ENCODE results near the gene BEAN1.
A peak's percentile ranks its signal among the peaks of the same experiment; 100 is the strongest.

BEAN1 gene

DNA sequence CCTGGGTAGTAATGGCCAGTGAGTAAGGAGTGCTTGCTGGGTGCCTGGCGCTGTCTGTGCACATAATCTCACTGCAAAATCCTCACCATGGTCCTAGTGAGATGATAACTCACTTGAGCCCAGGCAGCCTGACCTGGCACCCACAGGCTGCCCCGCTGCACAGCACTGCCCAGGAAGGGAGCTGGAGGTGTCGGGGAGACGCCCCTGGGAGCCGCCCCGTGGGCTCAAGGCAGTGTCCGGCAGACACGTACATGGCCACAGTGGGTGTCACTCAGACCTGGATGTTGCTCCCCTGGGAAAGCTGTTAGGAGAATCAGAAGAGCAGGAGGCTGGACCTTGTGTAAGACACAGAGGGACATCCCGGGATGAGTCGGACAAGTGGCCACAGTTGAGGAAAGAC, 44.2 kb downstream of the BEAN1 start:
- peaks cover 8 to 17% of the 10 kb centered on the region in 2 donors for H3K4me1 Mint-ChIP-seq
- peaks cover 38 to 57% of the 10 kb centered on the region in 2 donors for H3K27me3 Mint-ChIP-seq
- H3K36me3 Mint-ChIP-seq, result no peaks in the 10 kb centered on the region
- no peak overlapping the region for H3K27ac Mint-ChIP-seq
- DNase-seq, result no peak
- no peak overlapping the region for H3K4me3 Mint-ChIP-seq
- peaks cover 0 to under 1% of the 10 kb centered on the region in 2 donors for H3K9me3 Mint-ChIP-seq
- ATAC-seq (replicated peaks), result no peak

DNA sequence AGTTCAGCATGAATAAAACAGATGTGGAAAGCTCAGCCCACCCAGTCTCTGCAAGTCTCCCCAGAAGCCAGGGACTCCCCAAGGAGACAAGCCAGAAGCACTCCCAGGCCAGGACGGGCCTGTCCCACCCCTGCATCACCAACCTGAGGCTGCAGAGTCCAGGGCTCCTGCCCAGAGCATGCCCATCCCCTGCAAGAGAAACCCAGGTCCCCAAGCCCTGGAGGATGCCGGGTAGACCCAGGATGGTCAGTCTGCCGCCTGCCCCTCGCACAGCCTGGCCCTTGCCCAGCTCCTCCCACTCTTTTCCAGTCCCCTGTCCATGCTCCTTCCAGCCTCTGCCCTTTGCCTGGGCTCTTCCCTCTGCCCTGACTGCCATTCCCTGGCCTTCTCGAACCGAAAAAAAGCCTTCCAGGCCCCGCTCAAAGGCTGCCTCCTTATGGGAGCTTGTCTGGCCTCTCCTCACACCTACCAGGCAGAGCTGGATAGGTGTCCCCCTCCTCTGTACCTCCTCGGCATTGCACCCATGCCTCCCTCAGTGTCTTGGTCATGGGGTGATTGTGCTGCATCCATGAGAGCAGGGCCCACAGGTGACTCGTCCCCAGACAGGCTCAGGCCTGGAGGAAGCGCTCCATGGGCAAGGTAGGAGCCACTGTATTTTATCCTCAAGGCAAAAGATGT, 44.8 kb downstream of the BEAN1 start:
- Mint-ChIP-seq H3K27me3 (peaks cover 36 to 55% of the 10 kb centered on the region in 2 donors), H3K36me3 (no peaks in the 10 kb centered on the region), H3K27ac (no peak overlapping the region), H3K9me3 (no peaks in the 10 kb centered on the region), H3K4me1 (peaks cover 8 to 17% of the 10 kb centered on the region in 2 donors), H3K4me3 (no peak overlapping the region)
- ATAC-seq (replicated peaks), result no peak
- no peak for DNase-seq

DNA sequence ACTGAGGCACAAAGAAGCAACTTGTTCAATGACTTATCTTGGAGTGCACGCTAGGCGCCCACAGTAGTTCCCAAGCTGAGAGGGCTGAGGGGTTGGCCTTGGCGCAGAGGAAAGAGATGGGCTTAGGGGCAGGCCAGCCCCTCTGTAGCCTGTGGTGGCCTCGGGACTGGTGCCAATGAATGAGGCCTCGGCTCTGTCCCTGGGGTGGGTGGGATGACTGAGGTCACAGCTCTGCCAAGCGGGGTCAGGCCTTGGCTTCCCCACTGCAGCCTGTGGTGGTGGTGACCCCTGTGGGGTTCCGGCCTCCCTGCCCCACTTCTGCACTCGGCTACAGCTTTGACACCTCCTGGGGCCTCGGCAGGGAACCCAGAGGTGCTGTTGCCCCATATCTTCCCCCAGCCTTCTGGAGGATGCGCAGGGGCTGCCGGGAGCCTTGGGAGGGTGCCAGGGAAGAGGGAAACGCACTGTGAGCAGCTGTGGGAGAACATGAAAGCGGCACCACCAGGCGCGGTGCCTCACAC, 46.0 kb downstream of the BEAN1 start:
- ATAC-seq (replicated peaks) (no peak), DNase-seq (no peak)
- no peak overlapping the region for H3K4me3 Mint-ChIP-seq
- peaks cover 13 to 23% of the 10 kb centered on the region in 2 donors for H3K4me1 Mint-ChIP-seq
- peaks cover 34 to 56% of the 10 kb centered on the region in 2 donors for H3K27me3 Mint-ChIP-seq
- H3K9me3 Mint-ChIP-seq, result no peaks in the 10 kb centered on the region
- no peak overlapping the region for H3K27ac Mint-ChIP-seq
- H3K36me3 Mint-ChIP-seq, result no peaks in the 10 kb centered on the region

DNA sequence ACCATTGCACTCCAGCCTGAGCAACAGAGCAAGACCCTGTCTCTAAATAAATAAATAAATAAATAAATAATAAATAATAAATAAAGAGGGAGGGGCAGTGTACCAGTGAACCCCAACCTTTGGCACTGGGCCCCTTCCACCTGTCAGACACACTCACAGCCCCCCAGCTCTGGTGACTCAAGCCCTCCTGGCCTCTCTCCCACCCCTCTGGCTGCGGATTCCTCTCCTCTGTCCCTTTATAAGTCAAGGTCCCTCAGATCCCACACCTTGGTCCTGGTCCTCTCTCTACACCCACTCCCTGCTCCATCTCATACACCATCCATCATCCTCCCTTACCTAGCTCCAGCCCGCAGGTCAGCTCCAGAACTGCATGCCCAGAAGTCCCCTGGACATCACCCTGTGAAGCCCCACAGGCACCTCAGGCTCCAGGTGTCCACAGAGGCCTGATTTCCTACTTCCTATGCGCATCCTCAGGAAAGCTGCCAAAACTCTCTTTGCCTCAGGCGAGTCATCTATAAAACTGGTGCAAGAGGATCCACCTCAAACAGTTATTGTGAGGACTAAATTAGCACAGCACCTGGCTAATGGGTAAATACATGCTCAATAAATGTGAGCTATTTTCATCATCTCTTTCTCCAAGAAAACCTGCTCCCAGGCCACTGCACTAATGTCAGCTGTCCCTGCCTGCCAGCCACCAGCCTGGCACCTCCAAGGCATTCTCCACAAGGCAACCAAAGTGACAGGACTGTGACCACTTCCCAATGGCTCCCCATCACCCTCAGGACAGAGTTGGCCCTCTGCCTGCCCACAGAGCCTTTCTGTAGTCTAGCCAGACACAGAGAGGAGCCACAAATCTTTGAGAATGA, 46.8 kb downstream of the BEAN1 start:
- ATAC-seq (replicated peaks) (no peak), DNase-seq (no peak)
- Mint-ChIP-seq H3K27ac (no peak overlapping the region), H3K36me3 (no peaks in the 10 kb centered on the region), H3K4me3 (no peak overlapping the region), H3K4me1 (peaks cover 17 to 29% of the 10 kb centered on the region in 2 donors), H3K9me3 (no peaks in the 10 kb centered on the region), H3K27me3 (peaks cover 28 to 50% of the 10 kb centered on the region in 2 donors)

DNA sequence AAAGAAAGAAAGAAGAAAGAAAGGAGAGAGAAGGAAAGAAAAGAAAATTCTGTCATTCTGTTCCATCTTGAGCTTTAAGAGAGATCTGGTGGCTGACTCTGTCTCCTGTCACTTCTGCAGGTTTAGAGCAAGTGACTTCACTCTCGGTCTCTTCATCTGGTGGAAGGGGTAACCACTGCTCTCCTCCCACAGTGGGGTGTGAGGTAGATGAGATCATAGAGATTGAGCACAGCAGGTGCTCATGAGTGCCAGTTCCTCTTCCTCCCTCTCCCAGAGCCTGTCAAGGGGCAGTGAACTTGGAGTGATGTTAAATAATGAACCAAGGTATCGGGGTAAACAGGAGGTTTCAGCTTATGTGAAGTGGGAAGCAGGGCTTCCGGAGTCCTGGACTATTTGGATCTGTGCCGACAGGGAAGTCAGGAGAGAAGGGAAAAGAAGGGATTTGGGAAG, 47.7 kb downstream of the BEAN1 start:
- DNase-seq (peak; percentile 63), ATAC-seq (replicated peaks) (peak; percentile 97)
- H3K27me3 Mint-ChIP-seq, result peaks cover 20 to 41% of the 10 kb centered on the region in 2 donors
- H3K4me1 Mint-ChIP-seq, result peaks cover 20 to 33% of the 10 kb centered on the region in 2 donors
- H3K4me3 Mint-ChIP-seq, result no peak overlapping the region
- H3K27ac Mint-ChIP-seq, result peak overlapping the region; percentile 60
- H3K9me3 Mint-ChIP-seq, result no peaks in the 10 kb centered on the region
- H3K36me3 Mint-ChIP-seq, result no peaks in the 10 kb centered on the region

DNA sequence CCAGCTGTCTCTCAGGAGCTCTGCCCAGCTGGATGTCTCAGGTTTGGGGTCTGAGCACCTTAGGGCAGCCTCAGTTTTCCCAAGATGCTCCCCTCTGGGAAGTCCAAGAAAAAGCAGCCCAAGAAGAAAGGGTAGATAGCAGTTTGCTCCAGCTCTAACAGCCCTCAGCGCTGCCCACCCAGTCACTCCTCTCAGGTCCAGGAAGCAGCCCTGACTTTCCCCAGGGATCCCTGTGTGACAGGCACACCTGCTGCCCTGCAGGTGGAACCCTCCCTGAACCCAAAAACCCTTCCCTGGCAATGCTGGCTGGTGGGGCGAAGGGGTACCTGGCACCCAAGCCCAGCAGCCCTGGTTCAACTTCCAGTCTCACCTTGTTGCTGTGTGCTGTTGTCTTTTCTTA, 48.1 kb downstream of the BEAN1 start:
- H3K4me3 Mint-ChIP-seq, result no peak overlapping the region
- peaks cover 20 to 33% of the 10 kb centered on the region in 2 donors for H3K4me1 Mint-ChIP-seq
- H3K27ac Mint-ChIP-seq, result no peak overlapping the region
- no peaks in the 10 kb centered on the region for H3K36me3 Mint-ChIP-seq
- no peak for ATAC-seq (replicated peaks)
- no peaks in the 10 kb centered on the region for H3K9me3 Mint-ChIP-seq
- H3K27me3 Mint-ChIP-seq, result peaks cover 16 to 41% of the 10 kb centered on the region in 2 donors
- DNase-seq, result no peak

DNA sequence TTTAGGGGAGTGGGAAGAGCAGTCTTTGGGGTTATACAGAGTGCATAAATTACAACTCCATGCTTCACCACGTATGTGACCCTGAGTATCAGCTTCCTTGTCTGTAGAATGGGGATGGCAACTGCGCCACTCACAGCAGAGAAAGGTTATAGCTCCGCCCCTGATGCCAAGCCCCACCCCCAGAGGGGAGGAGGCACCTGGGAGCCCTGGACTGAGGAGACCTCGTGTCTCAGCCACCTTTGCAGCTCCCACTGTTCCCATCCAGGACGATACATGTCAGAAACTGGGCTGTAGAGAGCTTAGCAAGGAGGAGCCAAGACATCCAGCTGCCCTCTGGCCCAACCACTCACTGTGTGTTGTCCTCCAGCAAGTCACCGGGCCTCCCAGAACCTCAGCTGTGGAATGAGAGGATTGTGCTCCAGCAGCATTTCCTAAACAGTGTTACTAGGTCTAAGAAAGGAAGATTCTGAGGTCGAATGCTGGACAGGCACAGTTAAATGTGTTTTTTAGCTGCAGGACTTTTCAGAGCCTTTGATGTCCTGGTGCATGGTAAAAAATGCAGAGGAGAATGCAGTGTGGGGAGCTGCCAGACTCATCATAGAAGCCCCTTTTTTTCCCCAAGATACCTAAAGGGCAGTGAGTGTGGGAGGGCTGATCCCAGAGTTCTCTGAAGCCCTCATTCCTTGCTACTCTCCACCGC, 49.4 kb downstream of the BEAN1 start:
- Mint-ChIP-seq H3K27me3 (peaks cover 14 to 36% of the 10 kb centered on the region in 2 donors), H3K4me1 (peaks cover 20 to 33% of the 10 kb centered on the region in 2 donors), H3K36me3 (no peaks in the 10 kb centered on the region), H3K27ac (no peak overlapping the region), H3K4me3 (no peak overlapping the region), H3K9me3 (no peaks in the 10 kb centered on the region)
- DNase-seq (no peak), ATAC-seq (replicated peaks) (no peak)

DNA sequence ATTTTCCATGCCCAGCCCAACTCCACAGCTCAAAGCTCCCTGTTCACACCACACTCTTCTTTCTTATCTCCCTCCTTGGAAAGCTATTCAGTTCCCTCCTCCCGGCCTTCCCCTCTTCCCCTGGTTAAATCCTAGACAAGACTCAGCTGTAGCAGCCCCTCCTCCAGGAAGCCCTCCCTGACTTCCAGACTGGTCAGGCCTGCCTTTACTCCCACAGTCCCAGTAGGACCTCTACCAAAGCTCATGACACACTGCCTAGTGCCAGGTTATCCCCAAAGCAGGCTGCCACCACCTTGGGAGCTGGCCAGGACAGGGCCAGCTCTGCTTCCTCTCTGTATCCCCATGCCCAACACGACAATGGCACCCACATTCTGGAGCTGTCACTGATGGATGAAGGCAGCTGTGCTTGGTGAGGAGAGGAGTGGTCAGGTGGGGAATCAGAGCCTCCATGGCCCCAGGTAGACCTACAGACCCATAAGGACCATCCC, 50.0 kb downstream of the BEAN1 start:
- Mint-ChIP-seq H3K27ac (no peak overlapping the region), H3K9me3 (no peaks in the 10 kb centered on the region), H3K27me3 (peaks cover 14 to 32% of the 10 kb centered on the region in 2 donors), H3K4me1 (peaks cover 20 to 33% of the 10 kb centered on the region in 2 donors), H3K4me3 (no peak overlapping the region), H3K36me3 (no peaks in the 10 kb centered on the region)
- DNase-seq (no peak), ATAC-seq (replicated peaks) (no peak)

DNA sequence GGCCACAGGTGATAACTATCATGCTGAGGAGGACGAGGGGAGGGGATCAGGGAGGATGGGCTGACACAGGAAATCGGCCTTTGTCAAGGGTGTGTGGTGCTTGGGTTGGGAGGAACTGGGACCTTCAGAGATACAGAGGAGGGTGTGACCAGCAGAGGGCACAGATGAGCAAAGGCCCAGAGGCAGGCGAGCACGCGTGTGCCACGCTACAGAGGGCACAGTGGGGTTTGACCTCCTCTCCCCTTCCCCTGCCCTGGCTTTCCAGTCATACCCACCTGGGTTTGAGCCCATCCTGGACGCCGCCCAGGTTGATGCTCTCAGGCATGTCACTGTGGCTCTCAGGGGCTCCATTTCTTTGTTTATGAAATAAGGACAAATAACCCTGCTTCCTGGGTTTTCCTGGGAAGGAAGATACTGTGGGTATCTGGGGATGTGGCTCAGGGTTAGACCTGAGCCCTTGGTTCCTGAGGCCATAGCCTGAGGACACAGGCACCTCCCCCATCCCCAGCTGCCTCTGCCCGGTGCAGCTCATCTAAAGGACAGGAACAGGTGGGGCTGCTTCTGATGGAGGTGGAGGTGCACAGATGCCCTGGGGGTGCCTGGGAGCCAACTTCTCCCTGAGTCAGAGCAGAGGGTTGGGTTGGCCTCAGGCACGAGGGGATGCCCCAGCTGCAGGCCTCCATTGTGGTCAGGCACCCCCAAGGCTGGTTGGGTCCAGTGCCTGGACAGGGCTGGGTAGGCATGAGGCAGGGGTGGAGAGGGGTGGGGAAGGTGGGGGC, 51.8 kb downstream of the BEAN1 start:
- Mint-ChIP-seq H3K4me3 (no peak overlapping the region), H3K4me1 (peaks cover 31 to 41% of the 10 kb centered on the region in 2 donors), H3K9me3 (no peaks in the 10 kb centered on the region), H3K36me3 (no peaks in the 10 kb centered on the region), H3K27ac (peak overlapping the region; percentile 3), H3K27me3 (peaks cover 14 to 27% of the 10 kb centered on the region in 2 donors)
- ATAC-seq (replicated peaks) (peak; percentile 79 to 82), DNase-seq (peak; percentile 51)

DNA sequence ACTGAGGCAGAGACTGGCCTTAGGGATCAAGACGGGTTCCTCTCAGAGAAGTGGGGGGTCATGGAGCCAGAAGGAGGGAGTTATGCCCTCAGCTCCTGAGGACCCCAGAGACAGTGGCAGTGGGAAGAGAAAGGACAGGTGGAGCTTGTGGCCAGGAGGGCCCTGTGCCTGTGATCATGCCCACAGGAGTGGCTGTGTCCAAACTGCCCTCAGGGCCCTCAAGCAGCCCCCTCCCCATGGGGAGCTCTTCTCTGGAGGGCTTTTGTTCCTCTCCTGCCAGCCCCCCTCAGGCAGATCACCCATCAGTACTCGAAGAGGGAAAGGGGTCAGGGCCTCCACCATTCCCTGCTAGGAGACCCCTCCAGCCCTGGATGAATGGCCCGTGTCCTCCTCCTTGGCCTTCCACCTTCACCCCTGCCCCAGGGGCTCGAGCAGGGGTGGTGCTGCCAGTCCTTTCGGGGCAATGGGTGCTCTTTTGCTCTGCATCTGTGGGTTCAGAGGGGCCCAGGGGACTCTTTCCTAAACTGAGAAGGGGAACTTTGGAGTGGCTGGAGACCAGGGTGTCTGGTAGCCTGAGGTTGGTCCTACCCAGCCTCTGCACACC, 52.7 kb downstream of the BEAN1 start:
- Mint-ChIP-seq H3K27me3 (peaks cover 12 to 24% of the 10 kb centered on the region in 2 donors), H3K4me1 (peaks cover 32 to 36% of the 10 kb centered on the region in 2 donors), H3K36me3 (no peaks in the 10 kb centered on the region), H3K27ac (no peak overlapping the region), H3K9me3 (no peaks in the 10 kb centered on the region), H3K4me3 (no peak overlapping the region)
- ATAC-seq (replicated peaks) (no peak), DNase-seq (no peak)

DNA sequence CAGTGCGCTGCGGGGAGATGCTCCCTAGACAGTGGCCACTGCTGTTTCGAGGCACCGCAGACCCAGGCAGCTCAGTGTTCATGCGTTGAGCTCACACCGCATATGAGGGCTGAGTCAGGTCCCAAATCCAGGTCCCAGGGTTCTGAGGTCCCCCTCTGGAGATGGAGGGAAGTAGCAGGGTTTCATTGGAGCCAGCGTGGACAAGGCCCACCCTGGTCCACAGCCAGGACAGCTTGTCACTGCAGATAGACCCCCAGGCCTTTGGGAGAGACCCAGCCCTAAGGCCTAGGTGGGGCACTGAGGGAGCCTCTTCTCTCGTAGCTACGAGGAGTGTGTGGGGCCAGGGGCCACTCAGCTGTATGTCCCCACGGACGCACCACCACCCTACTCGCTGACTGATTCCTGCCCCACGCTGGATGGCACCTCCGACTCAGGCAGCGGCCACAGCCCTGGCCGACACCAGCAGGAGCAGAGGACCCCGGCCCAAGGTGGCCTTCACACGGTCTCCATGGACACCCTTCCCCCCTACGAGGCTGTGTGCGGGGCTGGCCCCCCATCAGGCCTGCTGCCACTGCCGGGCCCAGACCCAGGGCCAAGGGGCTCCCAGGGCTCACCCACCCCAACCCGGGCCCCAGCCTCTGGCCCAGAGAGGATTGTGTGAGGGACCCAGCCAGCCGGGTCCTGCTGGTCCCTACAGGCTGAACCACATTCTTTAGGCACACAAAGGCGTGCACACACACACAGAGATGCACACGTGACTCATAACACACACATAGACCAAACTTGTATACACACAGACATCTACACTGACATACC, 53.4 kb downstream of the BEAN1 start:
- no peaks in the 10 kb centered on the region for H3K9me3 Mint-ChIP-seq
- H3K27me3 Mint-ChIP-seq, result peaks cover 10 to 25% of the 10 kb centered on the region in 2 donors
- H3K27ac Mint-ChIP-seq, result no peak overlapping the region
- ATAC-seq (replicated peaks) (no peak), DNase-seq (no peak)
- H3K4me3 Mint-ChIP-seq, result no peak overlapping the region
- peaks cover 29 to 37% of the 10 kb centered on the region in 2 donors for H3K4me1 Mint-ChIP-seq
- H3K36me3 Mint-ChIP-seq, result no peaks in the 10 kb centered on the region

DNA sequence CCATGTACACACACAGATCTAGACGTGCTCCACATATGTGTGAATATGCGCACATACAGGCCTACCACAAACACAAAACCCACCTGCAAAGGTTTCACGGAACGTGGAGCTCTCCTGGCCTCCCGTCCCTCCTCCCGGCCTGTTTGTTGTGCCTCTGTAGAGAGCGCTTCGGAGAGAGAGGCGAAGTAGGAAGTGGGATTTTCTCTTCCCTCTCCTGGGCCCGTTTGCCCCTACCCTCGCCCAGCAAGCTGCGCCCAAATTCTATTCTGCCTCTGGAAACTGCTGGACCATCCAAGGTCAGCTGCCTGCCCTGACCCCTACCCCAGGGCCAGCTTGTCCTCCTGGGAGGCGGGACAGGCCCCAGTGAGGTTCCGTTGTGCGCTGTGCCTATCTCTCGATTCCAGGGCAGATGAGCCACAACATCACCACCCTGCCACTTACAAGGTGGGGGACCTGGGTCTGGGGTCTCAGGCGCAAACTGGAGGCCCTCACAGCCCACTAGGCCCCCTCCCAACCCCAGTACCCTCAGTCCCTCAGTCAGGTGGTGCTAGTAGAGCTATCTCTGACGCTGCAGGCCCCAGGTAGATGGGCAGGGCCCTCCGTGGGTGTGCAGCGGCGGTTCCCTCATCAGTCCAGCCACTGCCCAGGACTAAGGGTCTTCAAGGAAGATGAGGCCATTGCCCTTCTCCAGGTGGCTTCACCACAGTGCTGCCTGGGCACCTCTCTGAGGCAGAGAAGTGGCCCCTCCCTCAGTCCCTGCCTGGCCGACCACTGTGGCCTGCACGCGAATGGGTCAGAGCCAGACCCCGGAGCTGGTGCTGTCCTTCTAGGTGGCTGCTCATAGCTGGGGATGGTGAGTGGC, 54.2 kb downstream of the BEAN1 start:
- no peak for ATAC-seq (replicated peaks)
- H3K27ac Mint-ChIP-seq, result no peak overlapping the region
- no peaks in the 10 kb centered on the region for H3K9me3 Mint-ChIP-seq
- no peaks in the 10 kb centered on the region for H3K36me3 Mint-ChIP-seq
- H3K4me3 Mint-ChIP-seq, result no peak overlapping the region
- no peak for DNase-seq
- peaks cover 30 to 41% of the 10 kb centered on the region in 2 donors for H3K4me1 Mint-ChIP-seq
- H3K27me3 Mint-ChIP-seq, result peaks cover 13 to 30% of the 10 kb centered on the region in 2 donors

All from stimulated activated naive B cell treated with anti-CD40 and anti-IgM and Interleukin-4, amounts not matched to agents 10 μg/mL and 1 μg/mL and 100 μg/mL, for 72 hours (primary cell).